ENCODE results near the gene CLIC4.
"Not testable (repeated sequence)": the region's sequence is repeated elsewhere in the genome, so short reads cannot be mapped to it uniquely, and the experiment has no call there.

Gene CLIC4

GRCh38 chr1:24724345-24725208, 20.7 kb upstream of the CLIC4 start:
- TF ChIP-seq CTCF (IDR thresholded peaks at IDR 0.05; ENCODE audit: insufficient read depth, missing control alignments): no peak
- FAIRE-seq: no peak
- no peak for DNase-seq (ENCODE audit: insufficient read length, low spot score)

DNA sequence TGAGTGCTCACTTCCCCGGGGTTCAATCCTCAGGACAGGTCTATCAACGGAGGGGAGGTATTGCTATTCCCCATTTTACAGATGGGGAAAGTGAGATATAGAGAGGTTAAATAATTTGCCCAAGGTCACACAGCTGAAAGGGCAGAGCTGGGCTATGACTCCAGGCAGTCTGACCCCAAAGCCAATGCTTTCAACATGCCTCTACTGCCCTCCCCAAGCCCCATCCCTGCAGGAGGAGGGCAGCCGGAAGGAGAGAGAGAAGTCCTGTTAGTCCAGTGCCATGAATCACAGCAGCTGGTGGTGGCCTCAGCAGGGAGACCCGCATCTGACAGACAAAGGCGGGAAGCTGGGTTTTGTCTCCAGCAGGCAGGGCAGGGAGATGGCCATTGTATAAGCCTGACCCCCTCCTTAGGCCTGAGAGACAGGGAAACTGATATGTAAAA, 20.0 kb upstream of the CLIC4 start:
- no peak for FAIRE-seq

GRCh38 chr1:24726741-24727140, 18.5 kb upstream of the CLIC4 start:
- DNase-seq (ENCODE audit: insufficient read length, low spot score) (no peak), FAIRE-seq (no peak)
- TF ChIP-seq CTCF (IDR thresholded peaks at IDR 0.05; ENCODE audit: insufficient read depth, missing control alignments): no peak

More for the DNA sequence above, 20.0 kb upstream of the CLIC4 start:
- DNase-seq (ENCODE audit: insufficient read length, low spot score): no peak
- TF ChIP-seq CTCF (IDR thresholded peaks at IDR 0.05; ENCODE audit: insufficient read depth, missing control alignments): no peak

DNA sequence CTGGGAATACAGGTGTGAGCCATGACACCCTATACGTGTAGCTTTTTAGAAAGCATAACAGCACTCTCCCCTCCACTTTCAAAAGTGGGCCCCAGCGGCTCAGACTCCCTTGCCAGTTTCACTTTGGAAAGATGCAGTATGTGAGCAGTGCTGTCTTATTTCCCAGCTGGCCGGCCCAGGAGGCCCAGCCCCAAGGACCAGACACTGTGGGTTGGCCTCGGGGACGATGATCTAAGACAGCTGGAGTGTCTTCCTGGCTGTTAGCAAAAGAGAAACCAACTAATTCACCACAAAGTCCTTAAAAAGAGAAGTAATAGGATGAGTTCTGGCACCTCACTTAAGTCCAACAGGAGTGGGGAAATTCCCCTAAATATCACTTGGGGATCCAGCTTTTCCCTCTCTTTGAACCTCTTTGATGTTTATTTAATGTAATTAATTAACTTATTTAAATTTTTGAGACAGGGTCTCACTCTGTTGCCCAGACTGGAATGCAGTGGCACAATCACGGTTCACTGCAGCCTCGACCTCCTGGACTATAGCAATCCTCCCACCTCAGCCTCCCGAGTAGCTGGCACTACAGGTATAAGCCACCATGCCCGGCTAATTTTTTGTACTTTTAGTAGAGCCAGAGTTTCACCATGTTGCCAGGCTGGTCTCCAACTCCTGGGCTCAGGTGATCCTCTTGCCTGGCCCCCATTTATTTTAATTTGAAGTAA, 17.6 kb upstream of the CLIC4 start:
- DNase-seq (ENCODE audit: insufficient read length, low spot score): no peak
- no peak for TF ChIP-seq CTCF (IDR thresholded peaks at IDR 0.05; ENCODE audit: insufficient read depth, missing control alignments)
- no peak for FAIRE-seq

DNA sequence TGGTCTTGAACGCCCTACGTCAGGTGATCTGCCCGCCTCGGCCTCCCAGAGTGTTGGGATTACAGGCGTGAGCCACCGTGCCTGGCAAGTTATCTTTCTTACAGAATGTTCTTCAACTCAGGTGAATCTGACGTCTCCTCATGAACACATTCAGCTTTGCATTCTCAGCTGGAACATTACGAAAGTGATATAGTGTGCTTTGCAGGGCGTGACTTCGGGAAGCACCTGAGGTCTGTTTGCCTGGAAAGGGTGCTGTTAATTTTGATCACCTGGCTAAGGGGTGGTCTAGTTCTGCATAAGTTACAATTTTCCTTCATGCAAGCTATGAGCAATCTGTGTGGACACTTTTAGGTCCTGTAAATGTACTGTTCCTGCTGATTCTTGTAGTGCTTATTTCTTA, 16.3 kb upstream of the CLIC4 start:
- DNase-seq (ENCODE audit: insufficient read length, low spot score) (no peak), FAIRE-seq (no peak)
- no peak for TF ChIP-seq CTCF (IDR thresholded peaks at IDR 0.05; ENCODE audit: insufficient read depth, missing control alignments)

DNA sequence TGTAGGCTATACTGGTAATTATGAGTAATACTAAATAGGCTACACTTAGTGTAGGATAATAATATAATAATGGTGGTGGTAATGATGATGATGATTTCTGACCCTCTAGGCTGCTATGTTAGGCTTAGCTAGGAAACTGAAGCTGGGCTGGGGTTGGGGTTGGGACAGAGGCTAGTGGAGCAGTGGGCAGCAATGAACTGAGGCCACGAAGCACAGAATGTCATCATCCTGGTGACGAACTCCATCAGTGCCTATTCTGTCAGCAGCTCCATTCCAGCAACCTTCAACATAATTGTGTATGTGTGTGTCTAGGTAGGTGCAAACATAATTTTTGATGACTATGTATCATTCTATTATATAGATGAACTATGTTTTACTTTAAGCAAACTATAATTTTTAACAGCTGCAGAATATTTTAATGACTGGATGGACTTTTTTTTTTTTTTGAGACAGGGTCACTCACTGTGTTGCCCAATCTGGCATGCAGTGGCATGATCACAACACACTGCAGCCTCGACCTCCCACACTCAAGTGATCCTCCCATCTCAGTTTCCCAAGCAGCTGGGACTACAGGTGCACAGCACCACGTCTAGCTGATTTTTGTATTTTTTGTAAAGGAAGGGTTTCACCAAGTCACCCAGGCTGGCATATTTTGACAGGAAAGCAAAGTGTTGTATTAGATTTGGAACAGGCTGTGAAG, 12.9 kb upstream of the CLIC4 start:
- FAIRE-seq (no peak), DNase-seq (ENCODE audit: insufficient read length, low spot score) (no peak)
- no peak for TF ChIP-seq CTCF (IDR thresholded peaks at IDR 0.05; ENCODE audit: insufficient read depth, missing control alignments)

DNA sequence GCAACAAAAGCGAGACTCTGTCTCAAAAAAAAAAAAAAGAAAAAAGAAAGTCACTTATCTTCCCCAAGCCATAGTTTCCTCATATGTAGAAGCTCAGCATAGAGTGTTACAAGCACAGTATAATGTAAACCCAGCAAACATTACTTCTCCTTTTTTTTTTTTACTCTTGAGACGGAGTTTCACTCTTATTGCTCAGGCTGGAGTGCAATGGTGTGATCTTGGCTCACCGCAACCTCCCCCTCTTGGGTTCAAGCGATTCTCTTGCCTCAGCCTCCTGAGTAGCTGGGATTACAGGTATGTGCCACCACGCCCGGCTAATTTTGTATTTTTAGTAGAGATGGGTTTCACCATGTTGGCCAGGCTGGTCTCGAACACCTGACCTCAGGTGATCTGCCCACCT, 11.9 kb upstream of the CLIC4 start:
- DNase-seq (ENCODE audit: insufficient read length, low spot score); FAIRE-seq: not testable (repeated sequence)
